GM12878 (cell line): ENCODE results near the gene PAQR9. TPM values are rescaled to one million over a fixed set of nuclear protein-coding genes. Genes with fewer than 3 reads are reported as not detected.

Experiments
- ATF7 ChIP-seq: fragments of 450-650 bp; IDR thresholded peaks from 2 replicates; pipeline ENCODE4 v1.6.1; 2016; ENCODE audit warnings: low read depth, mild to moderate bottlenecking
- CHD4 ChIP-seq: fragments of 200-600 bp; sonication (generic); IDR thresholded peaks from 2 replicates; pipeline ENCODE4 v1.6.1; 2016; ENCODE audit warnings: mild to moderate bottlenecking
- DPF2 ChIP-seq: fragments of 450-650 bp; IDR thresholded peaks from 2 replicates; pipeline ENCODE4 v1.6.1; 2017; ENCODE audit warnings: mild to moderate bottlenecking
- EED ChIP-seq: sonication (generic); IDR thresholded peaks from 2 replicates; pipeline ENCODE4 v1.6.1; 2016; ENCODE audit warnings: antibody characterized with exemption, low read depth
- EGR1 ChIP-seq, 2 experiments: IDR thresholded peaks; 1 replicate in 1 of 2; 2 replicates in 1 of 2; pipeline ENCODE4 v1.6.1; 2011 to 2012; ENCODE audit warnings: low read depth in 2 of 2, low read length in 2 of 2, borderline replicate concordance in 1 of 2, mild to moderate bottlenecking in 1 of 2, moderate library complexity in 1 of 2
- FOS ChIP-seq: IDR thresholded peaks from 3 replicates; pipeline ENCODE4 v1.6.1; 2011; ENCODE audit warnings: borderline replicate concordance; ENCODE audit not compliant: insufficient read length; ENCODE audit errors: extremely low read depth
- IKZF2 ChIP-seq, 2 experiments: fragments of 450-650 bp; IDR thresholded peaks; 2 replicates each; pipeline ENCODE4 v1.6.1; 2017; ENCODE audit warnings: mild to moderate bottlenecking in 2 of 2, moderate library complexity in 2 of 2
- MEF2B ChIP-seq: fragments of 450-650 bp; IDR thresholded peaks from 2 replicates; pipeline ENCODE4 v1.6.1; 2018; ENCODE audit warnings: mild to moderate bottlenecking, moderate library complexity; ENCODE audit not compliant: partially characterized antibody, poor library complexity, severe bottlenecking
- MYC ChIP-seq: IDR thresholded peaks from 2 replicates; pipeline ENCODE4 v1.6.1; 2011; ENCODE audit warnings: mild to moderate bottlenecking, low read length, moderate library complexity, inconsistent platforms; ENCODE audit not compliant: insufficient read depth, insufficient replicate concordance, insufficient read length, severe bottlenecking
- PAX5 ChIP-seq: IDR thresholded peaks from 2 replicates; pipeline ENCODE4 v1.6.1; 2011; ENCODE audit warnings: low read depth, low read length, borderline replicate concordance
- RFX5 ChIP-seq: IDR thresholded peaks from 2 replicates; pipeline ENCODE4 v1.6.1; 2011; ENCODE audit warnings: low read depth, low read length, improper control_type of control experiment
- SMAD1 ChIP-seq: fragments of 450-650 bp; IDR thresholded peaks from 2 replicates; pipeline ENCODE4 v1.6.1; 2018; ENCODE audit warnings: mild to moderate bottlenecking, low read depth; ENCODE audit not compliant: partially characterized antibody
- TARDBP ChIP-seq: IDR thresholded peaks from 2 replicates; pipeline ENCODE4 v1.6.1; 2016; ENCODE audit warnings: borderline replicate concordance
- WRNIP1 ChIP-seq: IDR thresholded peaks from 2 replicates; pipeline ENCODE4 v1.6.1; 2011; ENCODE audit warnings: low read depth, low read length, improper control_type of control experiment, borderline replicate concordance
- ZNF207 ChIP-seq: fragments of 450-650 bp; IDR thresholded peaks from 2 replicates; pipeline ENCODE4 v1.6.1; 2014; ENCODE audit warnings: antibody characterized with exemption, mild to moderate bottlenecking, borderline replicate concordance
- polyA plus RNA-seq, 11 experiments: library from polyadenylated mRNA; depleted of rRNA in 4 of 11; unstranded in 6 of 11; stranded (reverse) in 5 of 11; fragments of >200 nt; fragmentation: Nextera tagmentation in 4 of 11; fragmentation: Illumina TruSeq in 1 of 11; extraction: Ambion mirVana in 4 of 11; extraction: Trizol in 1 of 11; gene quantifications; 1 replicate in 1 of 11; 2 replicates in 10 of 11; pipeline versions ENCODE4 v1.2.1 to v1.2.3, GENCODE V29; 2011 to 2016; ENCODE audit warnings: inconsistent platforms in 2 of 11, missing spikeins in 2 of 11, low read depth in 1 of 11
- total RNA-seq, 4 experiments: library from RNA; depleted of rRNA in 3 of 4; stranded (reverse); fragments of >200 nt in 3 of 4; fragmentation: Illumina TruSeq in 1 of 4; extraction: Trizol in 1 of 4; gene quantifications; 2 replicates each; pipeline versions ENCODE4 v1.2.1 to v1.2.3, GENCODE V29; 2013 to 2021
- TF ChIP-seq, protein P1 (sequence below): fragments of 450-650 bp; IDR thresholded peaks from 2 replicates; pipeline ENCODE4 v1.6.1; 2016; ENCODE audit warnings: mild to moderate bottlenecking
- TF ChIP-seq, protein P2 (sequence below): IDR thresholded peaks from 2 replicates; pipeline ENCODE4 v1.6.1; 2012; ENCODE audit warnings: low read depth, low read length, improper control_type of control experiment
- TF ChIP-seq, protein P3 (sequence below), 3 experiments: IDR thresholded peaks in 2 of 3; conservative IDR thresholded peaks in 1 of 3; 2 replicates each; pipeline ENCODE4 v1.5.1; 2011; ENCODE audit warnings: low read depth in 3 of 3, low read length in 3 of 3, mild to moderate bottlenecking in 3 of 3, control low read depth in 2 of 3, moderate library complexity in 2 of 3, inconsistent platforms in 1 of 3, mixed read lengths in 1 of 3; ENCODE audit not compliant: control insufficient read depth in 2 of 3, insufficient read depth in 1 of 3; ENCODE audit errors: extremely low read depth in 1 of 3
- TF ChIP-seq, protein P4 (sequence below): fragments of 450-650 bp; formaldehyde crosslinking; IDR thresholded peaks from 2 replicates; pipeline ENCODE4 v1.4.0; 2020; ENCODE audit warnings: mild to moderate bottlenecking, moderate library complexity
- TF ChIP-seq, protein P5 (sequence below): IDR thresholded peaks from 2 replicates; pipeline ENCODE4 v1.6.1; 2012; ENCODE audit warnings: low read length, inconsistent platforms

Gene PAQR9
- total and polyA plus RNA-seq, 10 of the 15 experiments (the other 5 are each of a cell fraction or from before 2014, with no cell fraction given) = not detected

DNA sequence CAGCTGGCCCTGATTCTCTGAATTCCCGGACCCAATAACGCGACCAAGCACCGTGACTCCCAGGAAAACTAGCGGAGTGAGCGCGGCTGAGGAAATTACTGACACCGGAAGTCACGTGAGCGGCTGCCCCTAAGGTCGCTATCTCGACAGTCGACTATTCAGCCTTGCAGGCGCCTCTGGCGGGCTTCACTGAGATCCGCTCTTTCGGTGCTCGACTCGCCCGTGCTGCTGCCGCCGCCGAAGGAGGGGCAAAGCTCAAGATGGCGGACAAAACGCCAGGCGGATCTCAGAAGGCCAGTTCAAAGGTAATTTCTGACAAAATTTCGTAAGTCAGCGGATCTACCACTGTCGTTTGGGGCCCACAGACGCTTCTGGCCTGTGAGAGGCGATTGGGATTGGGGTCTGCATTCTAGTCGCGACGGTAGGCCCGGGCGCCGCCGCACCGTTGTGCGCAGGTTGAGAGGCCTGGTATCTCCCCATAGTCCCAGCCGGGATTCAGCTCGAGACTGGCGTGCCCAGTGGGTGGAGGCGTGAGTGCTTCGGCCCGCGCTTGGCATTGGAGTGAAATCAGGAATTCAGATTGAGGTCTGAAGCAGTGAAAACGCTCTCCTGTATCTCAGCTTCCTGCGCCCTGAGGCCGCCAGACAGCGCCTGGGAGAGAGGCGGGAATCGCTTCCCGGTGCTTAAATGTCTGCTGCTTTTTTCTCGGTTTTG, 38.1 kb upstream of the PAQR9 start, which contains the start of gene U2SURP (continued):
- TF ChIP-seq, protein P1, sequence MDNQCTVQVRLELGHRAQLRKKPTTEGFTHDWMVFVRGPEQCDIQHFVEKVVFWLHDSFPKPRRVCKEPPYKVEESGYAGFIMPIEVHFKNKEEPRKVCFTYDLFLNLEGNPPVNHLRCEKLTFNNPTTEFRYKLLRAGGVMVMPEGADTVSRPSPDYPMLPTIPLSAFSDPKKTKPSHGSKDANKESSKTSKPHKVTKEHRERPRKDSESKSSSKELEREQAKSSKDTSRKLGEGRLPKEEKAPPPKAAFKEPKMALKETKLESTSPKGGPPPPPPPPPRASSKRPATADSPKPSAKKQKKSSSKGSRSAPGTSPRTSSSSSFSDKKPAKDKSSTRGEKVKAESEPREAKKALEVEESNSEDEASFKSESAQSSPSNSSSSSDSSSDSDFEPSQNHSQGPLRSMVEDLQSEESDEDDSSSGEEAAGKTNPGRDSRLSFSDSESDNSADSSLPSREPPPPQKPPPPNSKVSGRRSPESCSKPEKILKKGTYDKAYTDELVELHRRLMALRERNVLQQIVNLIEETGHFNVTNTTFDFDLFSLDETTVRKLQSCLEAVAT = peak; percentile 100
- peak; percentile 87; the same call in 1 of the 2 replicates for TF ChIP-seq ZNF207
- TF ChIP-seq, protein P2, sequence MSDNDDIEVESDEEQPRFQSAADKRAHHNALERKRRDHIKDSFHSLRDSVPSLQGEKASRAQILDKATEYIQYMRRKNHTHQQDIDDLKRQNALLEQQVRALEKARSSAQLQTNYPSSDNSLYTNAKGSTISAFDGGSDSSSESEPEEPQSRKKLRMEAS = peak; percentile 92
- TF ChIP-seq DPF2 = peak; percentile 67; the same call in 1 of the 2 replicates
- TF ChIP-seq ATF7 = peak; percentile 66
- no peak for TF ChIP-seq RFX5
- TF ChIP-seq IKZF2 (IDR thresholded peaks at IDR 0.05) = peak; percentile 72 to 79
- TF ChIP-seq MYC = no peak
- TF ChIP-seq EGR1 (IDR thresholded peaks at IDR 0.05; ENCODE audit: borderline replicate concordance in 1 of 2, low read depth in 2 of 2, low read length in 2 of 2) = 0 out of 3 replicates have a peak, but pooled peaks of 1 of the 2 experiments have one; percentile 55
- TF ChIP-seq TARDBP = peak; percentile 73; the same call in 1 of the 2 replicates
- no peak for TF ChIP-seq CHD4
- TF ChIP-seq, protein P3, sequence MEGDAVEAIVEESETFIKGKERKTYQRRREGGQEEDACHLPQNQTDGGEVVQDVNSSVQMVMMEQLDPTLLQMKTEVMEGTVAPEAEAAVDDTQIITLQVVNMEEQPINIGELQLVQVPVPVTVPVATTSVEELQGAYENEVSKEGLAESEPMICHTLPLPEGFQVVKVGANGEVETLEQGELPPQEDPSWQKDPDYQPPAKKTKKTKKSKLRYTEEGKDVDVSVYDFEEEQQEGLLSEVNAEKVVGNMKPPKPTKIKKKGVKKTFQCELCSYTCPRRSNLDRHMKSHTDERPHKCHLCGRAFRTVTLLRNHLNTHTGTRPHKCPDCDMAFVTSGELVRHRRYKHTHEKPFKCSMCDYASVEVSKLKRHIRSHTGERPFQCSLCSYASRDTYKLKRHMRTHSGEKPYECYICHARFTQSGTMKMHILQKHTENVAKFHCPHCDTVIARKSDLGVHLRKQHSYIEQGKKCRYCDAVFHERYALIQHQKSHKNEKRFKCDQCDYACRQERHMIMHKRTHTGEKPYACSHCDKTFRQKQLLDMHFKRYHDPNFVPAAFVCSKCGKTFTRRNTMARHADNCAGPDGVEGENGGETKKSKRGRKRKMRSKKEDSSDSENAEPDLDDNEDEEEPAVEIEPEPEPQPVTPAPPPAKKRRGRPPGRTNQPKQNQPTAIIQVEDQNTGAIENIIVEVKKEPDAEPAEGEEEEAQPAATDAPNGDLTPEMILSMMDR (IDR thresholded peaks at IDR 0.05 in 2 of 3, conservative IDR thresholded peaks at IDR 0.05 in 1 of 3; ENCODE audit: control insufficient read depth in 2 of 3, extremely low read depth in 1 of 3, insufficient read depth in 1 of 3, low read depth in 3 of 3, low read length in 3 of 3) = no peak
- peak; percentile 92 for TF ChIP-seq PAX5
- TF ChIP-seq, protein P4, sequence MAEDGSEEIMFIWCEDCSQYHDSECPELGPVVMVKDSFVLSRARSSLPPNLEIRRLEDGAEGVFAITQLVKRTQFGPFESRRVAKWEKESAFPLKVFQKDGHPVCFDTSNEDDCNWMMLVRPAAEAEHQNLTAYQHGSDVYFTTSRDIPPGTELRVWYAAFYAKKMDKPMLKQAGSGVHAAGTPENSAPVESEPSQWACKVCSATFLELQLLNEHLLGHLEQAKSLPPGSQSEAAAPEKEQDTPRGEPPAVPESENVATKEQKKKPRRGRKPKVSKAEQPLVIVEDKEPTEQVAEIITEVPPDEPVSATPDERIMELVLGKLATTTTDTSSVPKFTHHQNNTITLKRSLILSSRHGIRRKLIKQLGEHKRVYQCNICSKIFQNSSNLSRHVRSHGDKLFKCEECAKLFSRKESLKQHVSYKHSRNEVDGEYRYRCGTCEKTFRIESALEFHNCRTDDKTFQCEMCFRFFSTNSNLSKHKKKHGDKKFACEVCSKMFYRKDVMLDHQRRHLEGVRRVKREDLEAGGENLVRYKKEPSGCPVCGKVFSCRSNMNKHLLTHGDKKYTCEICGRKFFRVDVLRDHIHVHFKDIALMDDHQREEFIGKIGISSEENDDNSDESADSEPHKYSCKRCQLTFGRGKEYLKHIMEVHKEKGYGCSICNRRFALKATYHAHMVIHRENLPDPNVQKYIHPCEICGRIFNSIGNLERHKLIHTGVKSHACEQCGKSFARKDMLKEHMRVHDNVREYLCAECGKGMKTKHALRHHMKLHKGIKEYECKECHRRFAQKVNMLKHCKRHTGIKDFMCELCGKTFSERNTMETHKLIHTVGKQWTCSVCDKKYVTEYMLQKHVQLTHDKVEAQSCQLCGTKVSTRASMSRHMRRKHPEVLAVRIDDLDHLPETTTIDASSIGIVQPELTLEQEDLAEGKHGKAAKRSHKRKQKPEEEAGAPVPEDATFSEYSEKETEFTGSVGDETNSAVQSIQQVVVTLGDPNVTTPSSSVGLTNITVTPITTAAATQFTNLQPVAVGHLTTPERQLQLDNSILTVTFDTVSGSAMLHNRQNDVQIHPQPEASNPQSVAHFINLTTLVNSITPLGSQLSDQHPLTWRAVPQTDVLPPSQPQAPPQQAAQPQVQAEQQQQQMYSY (CRISPR knock-in tag) = no peak
- TF ChIP-seq, protein P5, sequence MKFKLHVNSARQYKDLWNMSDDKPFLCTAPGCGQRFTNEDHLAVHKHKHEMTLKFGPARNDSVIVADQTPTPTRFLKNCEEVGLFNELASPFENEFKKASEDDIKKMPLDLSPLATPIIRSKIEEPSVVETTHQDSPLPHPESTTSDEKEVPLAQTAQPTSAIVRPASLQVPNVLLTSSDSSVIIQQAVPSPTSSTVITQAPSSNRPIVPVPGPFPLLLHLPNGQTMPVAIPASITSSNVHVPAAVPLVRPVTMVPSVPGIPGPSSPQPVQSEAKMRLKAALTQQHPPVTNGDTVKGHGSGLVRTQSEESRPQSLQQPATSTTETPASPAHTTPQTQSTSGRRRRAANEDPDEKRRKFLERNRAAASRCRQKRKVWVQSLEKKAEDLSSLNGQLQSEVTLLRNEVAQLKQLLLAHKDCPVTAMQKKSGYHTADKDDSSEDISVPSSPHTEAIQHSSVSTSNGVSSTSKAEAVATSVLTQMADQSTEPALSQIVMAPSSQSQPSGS = peak; percentile 2; the same call in 1 of the 2 replicates
- TF ChIP-seq WRNIP1 = 0 out of 2 replicates have a peak, but pooled peaks have one; percentile 96
- TF ChIP-seq MEF2B = peak; percentile 56
- TF ChIP-seq EED = peak; percentile 82
- no peak for TF ChIP-seq SMAD1
- TF ChIP-seq FOS = no peak
